ENCODE measurements around the gene BCAS4.

GRCh38 chr20:50788045-50788991, 6.5 kb upstream of the BCAS4 start:
- TF ChIP-seq CTCF (IDR thresholded peaks at IDR 0.05; ENCODE audit: borderline replicate concordance, extremely low read depth, low read length, poor library complexity, severe bottlenecking) (no peak), EZH2 (IDR thresholded peaks at IDR 0.05; ENCODE audit: borderline replicate concordance, low read depth, low read length, severe bottlenecking) (no peak)

Measured in DND-41 (cell line).